Stimulated activated CD8-positive, alpha-beta memory T cell treated with anti-CD3 and anti-CD28 coated beads, Interleukin-7, amount 100 ng/mL, for 48 hours (primary cell): ENCODE measurements around the gene ACAA2.
"Not testable (repeated sequence)": the region's sequence is repeated elsewhere in the genome, so short reads cannot be mapped to it uniquely, and the experiment has no call there.

Experiments
- DNase-seq, 2 donors: peaks; one replicate each; pipeline ENCODE4 v3.0.0-alpha.2; 2020; ENCODE audit warnings: low read depth in 1 of 2; ENCODE audit errors: extremely low read depth in 1 of 2

The ACAA2 gene

GRCh38 chr18:49813069-49813318 is 339 bp downstream of the ACAA2 start:
- DNase-seq = no peak

- no peak for DNase-seq
These were observed 856 bp downstream of the ACAA2 start for GRCh38 chr18:49812286-49813068.

- no peak for DNase-seq
These were observed 2.0 kb downstream of the ACAA2 start for GRCh38 chr18:49811151-49811938.

GRCh38 chr18:49808553-49809191 is 4.7 kb downstream of the ACAA2 start:
- not testable (repeated sequence) for DNase-seq

- DNase-seq = no peak
These were observed 9.2 kb downstream of the ACAA2 start for GRCh38 chr18:49804096-49804495.

GRCh38 chr18:49802623-49803022 is 10.7 kb downstream of the ACAA2 start:
- DNase-seq = no peak

- not testable (repeated sequence) for DNase-seq
These were observed 12.8 kb downstream of the ACAA2 start for GRCh38 chr18:49800491-49800890.

- DNase-seq = not testable (repeated sequence)
These were observed 13.5 kb downstream of the ACAA2 start for GRCh38 chr18:49799806-49800205.

GRCh38 chr18:49798001-49798400 is 15.3 kb downstream of the ACAA2 start:
- DNase-seq = no peak

GRCh38 chr18:49795612-49796552 is 17.5 kb downstream of the ACAA2 start:
- no peak for DNase-seq

GRCh38 chr18:49794743-49795142 is 18.6 kb downstream of the ACAA2 start:
- DNase-seq = no peak

- peak in 1 of 2 donors; percentile 5 for DNase-seq
These were observed 23.7 kb downstream of the ACAA2 start for GRCh38 chr18:49789560-49790134.

GRCh38 chr18:49788327-49788898 is 24.9 kb downstream of the ACAA2 start:
- no peak for DNase-seq

GRCh38 chr18:49786019-49786720 is 27.2 kb downstream of the ACAA2 start:
- no peak for DNase-seq

GRCh38 chr18:49784427-49785185 is 28.7 kb downstream of the ACAA2 start:
- DNase-seq = no peak

- DNase-seq = not testable (repeated sequence)
These were observed 29.7 kb downstream of the ACAA2 start for GRCh38 chr18:49783631-49784030.

- DNase-seq = no peak
These were observed 34.4 kb downstream of the ACAA2 start for GRCh38 chr18:49778826-49779465.

GRCh38 chr18:49769047-49769728 is 44.1 kb downstream of the ACAA2 start:
- no peak for DNase-seq
